K562 (cell line): ENCODE data around the gene PDZD8. TPM values are rescaled to one million over a fixed set of nuclear protein-coding genes. Genes with fewer than 3 reads are reported as not detected.

ENCODE experiments used
- BRF2 ChIP-seq: IDR thresholded peaks from 3 replicates; pipeline ENCODE4 v1.6.1; 2011; ENCODE audit warnings: borderline replicate concordance, mild to moderate bottlenecking; ENCODE audit not compliant: insufficient read length, insufficient read depth
- CBFA2T3 ChIP-seq: fragments of 450-650 bp; IDR thresholded peaks from 2 replicates; pipeline ENCODE4 v1.6.1; 2017
- CBX8 ChIP-seq: fragments of 200-600 bp; sonication (generic); IDR thresholded peaks from 2 replicates; pipeline ENCODE4 v1.6.1; 2012; ENCODE audit warnings: borderline replicate concordance, mixed run types, low read depth, mild to moderate bottlenecking, moderate library complexity, mixed read lengths, low read length, control low read depth, inconsistent platforms; ENCODE audit not compliant: poor library complexity, severe bottlenecking; ENCODE audit errors: extremely low read depth
- CCNT2 ChIP-seq: IDR thresholded peaks from 2 replicates; pipeline ENCODE4 v1.6.1; 2011; ENCODE audit warnings: borderline replicate concordance, low read depth, mild to moderate bottlenecking, moderate library complexity, mixed read lengths, low read length; ENCODE audit not compliant: insufficient read length; ENCODE audit errors: extremely low read depth
- HMGXB4 ChIP-seq: sonication (generic); formaldehyde crosslinking; IDR thresholded peaks from 2 replicates; pipeline ENCODE4 v1.8.1; 2023; ENCODE audit warnings: mild to moderate bottlenecking, missing genetic modification reagents
- ILF3 ChIP-seq: fragments of 450-650 bp; IDR thresholded peaks from 2 replicates; pipeline ENCODE4 v1.6.1; 2018; ENCODE audit warnings: antibody characterized with exemption, mild to moderate bottlenecking, moderate library complexity, borderline replicate concordance
- KLF16 ChIP-seq: IDR thresholded peaks from 2 replicates; pipeline ENCODE4 v1.6.1; 2016; ENCODE audit warnings: antibody characterized with exemption
- MEF2A ChIP-seq: IDR thresholded peaks from 2 replicates; pipeline ENCODE4 v1.6.1; 2011; ENCODE audit warnings: low read depth, mild to moderate bottlenecking, low read length, moderate library complexity; ENCODE audit not compliant: control insufficient read depth
- MIER1 ChIP-seq: fragments of 450-650 bp; IDR thresholded peaks from 2 replicates; pipeline ENCODE4 v1.6.1; 2016; ENCODE audit warnings: antibody characterized with exemption, mild to moderate bottlenecking, low read depth
- MTA2 ChIP-seq: fragments of 450-650 bp; IDR thresholded peaks from 2 replicates; pipeline ENCODE4 v1.6.1; 2016; ENCODE audit warnings: low read depth
- MTF1 ChIP-seq: fragments of 250-450 bp; sonication (Bioruptor Pico); IDR thresholded peaks from 2 replicates; pipeline ENCODE4 v1.9.0; 2021; ENCODE audit warnings: moderate library complexity, mild to moderate bottlenecking, inconsistent platforms, borderline replicate concordance
- NCOA2 ChIP-seq, 2 experiments: fragments of 450-650 bp; IDR thresholded peaks; 2 replicates each; pipeline ENCODE4 v1.6.1; 2018; ENCODE audit warnings: mild to moderate bottlenecking in 2 of 2, moderate library complexity in 1 of 2; ENCODE audit not compliant: partially characterized antibody in 2 of 2
- POLR2G ChIP-seq: fragments of 200-400 bp; formaldehyde crosslinking; IDR thresholded peaks from 2 replicates; pipeline ENCODE4 v1.6.1; 2017; ENCODE audit warnings: low read depth, mild to moderate bottlenecking, antibody characterized with exemption, low read length, moderate library complexity
- PTRF ChIP-seq: fragments of 450-650 bp; IDR thresholded peaks from 2 replicates; pipeline ENCODE4 v1.6.1; 2016; ENCODE audit warnings: mild to moderate bottlenecking, missing genetic modification characterization, missing compliant biosample characterization
- PTTG1 ChIP-seq: fragments of 450-650 bp; IDR thresholded peaks from 2 replicates; pipeline ENCODE4 v1.6.1; 2016; ENCODE audit warnings: low read depth, mild to moderate bottlenecking, missing genetic modification characterization, missing compliant biosample characterization
- PYGO2 ChIP-seq: fragments of 450-650 bp; IDR thresholded peaks from 2 replicates; pipeline ENCODE4 v1.6.1; 2016; ENCODE audit warnings: mild to moderate bottlenecking, missing genetic modification characterization, moderate library complexity, missing compliant biosample characterization
- RBM39 ChIP-seq: fragments of 200-400 bp; formaldehyde crosslinking; optimal IDR thresholded peaks from 2 replicates; pipeline ENCODE3; 2018; ENCODE audit warnings: low read depth, low read length
- RCOR1 ChIP-seq, 2 experiments: IDR thresholded peaks; 2 replicates each; pipeline ENCODE4 v1.6.1; 2012; ENCODE audit warnings: low read depth in 2 of 2, low read length in 2 of 2, borderline replicate concordance in 1 of 2, improper control_type of control experiment in 1 of 2
- SFPQ ChIP-seq: fragments of 200-400 bp; formaldehyde crosslinking; IDR thresholded peaks from 2 replicates; pipeline ENCODE4 v1.6.1; 2017; ENCODE audit warnings: mild to moderate bottlenecking, low read depth, low read length, moderate library complexity
- SMARCA4 ChIP-seq: fragments of 450-650 bp; IDR thresholded peaks from 2 replicates; pipeline ENCODE4 v1.6.1; 2016
- STAT5A ChIP-seq: IDR thresholded peaks from 2 replicates; pipeline ENCODE4 v1.6.1; 2012; ENCODE audit warnings: low read length, inconsistent platforms, borderline replicate concordance
- TCF3 ChIP-seq: sonication (generic); formaldehyde crosslinking; IDR thresholded peaks from 2 replicates; pipeline ENCODE4 v1.4.0; 2020; ENCODE audit warnings: mild to moderate bottlenecking, missing genetic modification reagents
- THAP7 ChIP-seq: fragments of 250-450 bp; sonication (Bioruptor Pico); IDR thresholded peaks from 2 replicates; pipeline ENCODE4 v1.5.0; 2021
- ZNF146 ChIP-seq: IDR thresholded peaks from one replicate; pipeline ENCODE4 v1.6.1; 2018; ENCODE audit warnings: missing compliant biosample characterization; ENCODE audit not compliant: unreplicated experiment
- polyA plus RNA-seq, 8 experiments: library from polyadenylated mRNA; depleted of rRNA in 4 of 8; stranded (reverse) in 5 of 8; unstranded in 3 of 8; fragments of >200 nt; fragmentation: Nextera tagmentation in 2 of 8; fragmentation: Illumina TruSeq in 1 of 8; extraction: Ambion mirVana in 2 of 8; extraction: Trizol in 1 of 8; gene quantifications; 2 replicates each; pipeline versions ENCODE4 v1.2.1 to v1.2.3, GENCODE V29; 2011 to 2014; ENCODE audit warnings: inconsistent platforms in 1 of 8, missing spikeins in 1 of 8
- total RNA-seq, 7 experiments: library from RNA; depleted of rRNA in 6 of 7; stranded (reverse); fragments of >200 nt in 6 of 7; fragmentation: Illumina TruSeq in 2 of 7; extraction: Trizol in 2 of 7; gene quantifications; 2 replicates each; pipeline versions ENCODE4 v1.2.1 to v1.2.3, GENCODE V29; 2011 to 2021; ENCODE audit warnings: low replicate concordance in 1 of 7

Gene PDZD8
- total and polyA plus RNA-seq, 9 of the 15 experiments (the other 6 are each of a cell fraction or from before 2014, with no cell fraction given), result 5.5 to 53.4 (median 36.8) TPM

- TF ChIP-seq CCNT2 (peak; percentile 19), RCOR1 (IDR thresholded peaks at IDR 0.05; ENCODE audit: borderline replicate concordance in 1 of 2, low read depth in 2 of 2, low read length in 2 of 2) (peak in 1 of 2 experiments; percentile 51; a peak in 1 of 4 replicates), POLR2G (no peak), ILF3 (no peak), PYGO2 (no peak), THAP7 (no peak), SMARCA4 (peak; percentile 20; the same call in 1 of the 2 replicates), HMGXB4 (CRISPR knock-in tag) (no peak), MTF1 (CRISPR knock-in tag) (no peak), CBFA2T3 (peak; percentile 82), KLF16 (peak; percentile 70; the same call in 1 of the 2 replicates), MTA2 (peak; percentile 65), MIER1 (no peak), TCF3 (CRISPR knock-in tag) (peak; percentile 75), PTTG1 (tag) (no peak), RBM39 (no peak), NCOA2 (IDR thresholded peaks at IDR 0.05; ENCODE audit: partially characterized antibody in 2 of 2) (no peak), STAT5A (peak; percentile 21; the same call in 1 of the 2 replicates), PTRF (tag) (no peak), BRF2 (no peak), CBX8 (no peak), MEF2A (no peak), SFPQ (no peak), ZNF146 (CRISPR knock-in tag) (no peak)
Observed at GRCh38 chr10:117262903-117263293, 112.3 kb downstream of the PDZD8 start (continued).
